Prostate gland (tissue), 2 donors: ENCODE data around the gene SENP7.

ENCODE experiments used
- POLR2A ChIP-seq: fragments of 450-650 bp; IDR thresholded peaks from one replicate; pipeline ENCODE4 v1.6.1; 2016; ENCODE audit warnings: antibody characterized with exemption, mild to moderate bottlenecking
- POLR2AphosphoS5 ChIP-seq: sonication (generic); formaldehyde crosslinking; IDR thresholded peaks from one replicate; pipeline ENCODE4 v1.6.1; 2017; ENCODE audit warnings: antibody characterized with exemption
- TF ChIP-seq, protein P1 (sequence below), 4 experiments: fragments of 200-600 bp in 2 of 4; fragments of 450-650 bp in 2 of 4; sonication (generic) in 2 of 4; IDR thresholded peaks; 1 replicate in 3 of 4; 2 replicates in 1 of 4; pipeline ENCODE4 v1.5.1; 2016 to 2019; ENCODE audit warnings: antibody characterized with exemption in 4 of 4, mild to moderate bottlenecking in 2 of 4, moderate library complexity in 2 of 4

DNA sequence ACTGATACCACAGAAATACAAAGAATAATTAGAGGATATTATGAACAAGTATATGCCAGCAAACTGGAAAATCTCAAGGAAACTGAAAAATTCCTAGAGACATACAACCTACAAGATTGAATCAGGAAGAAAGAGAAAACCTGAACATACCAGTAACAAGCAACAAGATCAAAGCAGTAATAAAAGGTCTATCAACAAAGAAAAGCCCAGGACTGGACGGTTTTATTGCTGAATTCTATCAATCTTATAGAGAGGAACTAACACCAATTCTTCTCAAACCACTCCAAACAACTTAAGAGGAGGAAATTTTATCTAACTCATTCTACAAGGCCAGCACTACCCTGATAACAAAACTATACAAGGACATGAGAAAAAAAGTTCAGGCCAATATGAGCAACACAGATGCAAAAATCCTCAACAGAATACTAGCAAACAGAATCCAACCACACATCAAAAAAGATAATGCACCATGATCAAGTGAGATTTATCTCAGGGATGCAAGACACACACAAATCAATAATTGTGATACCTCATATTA is 121.5 kb downstream of the SENP7 start:
- TF ChIP-seq, protein P1, sequence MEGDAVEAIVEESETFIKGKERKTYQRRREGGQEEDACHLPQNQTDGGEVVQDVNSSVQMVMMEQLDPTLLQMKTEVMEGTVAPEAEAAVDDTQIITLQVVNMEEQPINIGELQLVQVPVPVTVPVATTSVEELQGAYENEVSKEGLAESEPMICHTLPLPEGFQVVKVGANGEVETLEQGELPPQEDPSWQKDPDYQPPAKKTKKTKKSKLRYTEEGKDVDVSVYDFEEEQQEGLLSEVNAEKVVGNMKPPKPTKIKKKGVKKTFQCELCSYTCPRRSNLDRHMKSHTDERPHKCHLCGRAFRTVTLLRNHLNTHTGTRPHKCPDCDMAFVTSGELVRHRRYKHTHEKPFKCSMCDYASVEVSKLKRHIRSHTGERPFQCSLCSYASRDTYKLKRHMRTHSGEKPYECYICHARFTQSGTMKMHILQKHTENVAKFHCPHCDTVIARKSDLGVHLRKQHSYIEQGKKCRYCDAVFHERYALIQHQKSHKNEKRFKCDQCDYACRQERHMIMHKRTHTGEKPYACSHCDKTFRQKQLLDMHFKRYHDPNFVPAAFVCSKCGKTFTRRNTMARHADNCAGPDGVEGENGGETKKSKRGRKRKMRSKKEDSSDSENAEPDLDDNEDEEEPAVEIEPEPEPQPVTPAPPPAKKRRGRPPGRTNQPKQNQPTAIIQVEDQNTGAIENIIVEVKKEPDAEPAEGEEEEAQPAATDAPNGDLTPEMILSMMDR (IDR thresholded peaks at IDR 0.05): no peak
- TF ChIP-seq POLR2A (no peak), POLR2AphosphoS5 (no peak)
